Activated CD4-positive, CD25-positive, alpha-beta regulatory T cell treated with anti-CD3 and anti-CD28 coated beads, Interleukin-2, amount 50 U/mL, for 16 hours (primary cell): ENCODE data around the gene CRYGA.
"Not testable (repeated sequence)": the region's sequence is repeated elsewhere in the genome, so short reads cannot be mapped to it uniquely, and the experiment has no call there.

Experiments
- DNase-seq: peaks from one replicate; pipeline ENCODE4 v3.0.0-alpha.2; 2020; ENCODE audit warnings: low read depth, low spot score

Gene CRYGA

GRCh38 chr2:208127090-208127489 is 36.3 kb downstream of the CRYGA start:
- DNase-seq: no peak

- DNase-seq: no peak
Measured at GRCh38 chr2:208125251-208125650, 38.1 kb downstream of the CRYGA start.

GRCh38 chr2:208124013-208124715 is 39.2 kb downstream of the CRYGA start, which contains the start of gene CRYGD:
TSS of gene CRYGD (minus strand) at chr2:208124524. CDS start at chr2:208124473, 51 bp downstream.
- not testable (repeated sequence) for DNase-seq

- DNase-seq: no peak
Measured at GRCh38 chr2:208122248-208122647, 41.1 kb downstream of the CRYGA start.

- DNase-seq: no peak
Measured at GRCh38 chr2:208118918-208119317, 44.5 kb downstream of the CRYGA start.

- not testable (repeated sequence) for DNase-seq
Measured at GRCh38 chr2:208117390-208117789, 46.0 kb downstream of the CRYGA start.

GRCh38 chr2:208112969-208113368 is 50.4 kb downstream of the CRYGA start:
- no peak for DNase-seq

- not testable (repeated sequence) for DNase-seq
Measured at GRCh38 chr2:208112273-208112745, 51.1 kb downstream of the CRYGA start.
